Left ventricle myocardium superior (tissue), 1 donor: Measurements from ENCODE around the gene MKS1. TPM values are rescaled to one million over a fixed set of nuclear protein-coding genes. Genes with fewer than 3 reads are reported as not detected.

Experiments
- ATAC-seq: fragments of 200-7000 bp; cut with Tn5 transposase; one replicate; pipeline ENCODE4 v1.9.1; 2020; ENCODE audit warnings: mild to moderate bottlenecking, moderate library complexity
- DNase-seq: peaks from one replicate; pipeline ENCODE4 v3.0.0-alpha.2; 2020
- intact Hi-C: fragments of 100-400 bp; cut with micrococcal nuclease; formaldehyde crosslinking; loops from one replicate; pipeline ENCODE4 v1.11.0; 2022
- total RNA-seq: library from RNA; stranded (reverse); fragmentation: NEBNext Ultra II Directional; extraction: Animal tissue kit (Norgen Biotek cat#: 25700); gene quantifications from one replicate; pipeline ENCODE4 v1.2.1, GENCODE V29; 2021
- donor health status: DM: no; HTN: yes; CAD: no; lungs with severe emphysema.

Gene MKS1
- total RNA-seq, 1 donor from 2014 or later, result 10.1 TPM

DNA sequence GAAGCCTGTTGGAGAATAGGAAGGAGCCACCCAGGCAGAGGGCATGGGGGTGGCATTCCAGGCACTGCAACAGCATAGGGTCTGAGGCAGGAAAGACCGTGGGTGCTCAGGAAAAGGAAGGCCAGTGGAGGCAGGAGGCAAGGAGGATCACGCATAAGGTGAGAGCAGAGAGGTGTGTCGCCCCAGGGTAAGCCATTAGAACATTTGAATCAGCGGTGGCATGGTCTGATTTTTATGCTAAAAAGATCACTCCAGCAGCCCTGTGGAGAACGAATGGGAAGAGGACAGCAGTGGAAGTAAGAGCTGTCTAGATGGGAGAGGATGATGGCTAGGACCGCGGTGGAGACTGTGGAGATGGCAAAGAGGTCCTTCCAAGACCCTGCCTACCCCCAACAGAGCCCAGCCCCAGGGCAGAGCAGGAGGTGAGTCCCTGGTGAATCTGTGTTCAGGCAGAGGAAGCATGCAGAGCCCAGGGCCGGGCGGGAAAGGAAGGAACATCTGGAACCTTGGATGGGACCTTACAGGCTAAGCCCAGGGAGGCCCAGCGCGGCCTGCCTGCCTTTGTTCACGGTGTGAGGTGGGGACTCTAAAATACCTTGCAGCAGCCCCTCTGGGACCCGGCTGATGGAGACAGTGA, 27.2 kb upstream of the MKS1 start:
- ATAC-seq, result no peak
- no peak for DNase-seq
- intact Hi-C loops, result no loop called here

DNA sequence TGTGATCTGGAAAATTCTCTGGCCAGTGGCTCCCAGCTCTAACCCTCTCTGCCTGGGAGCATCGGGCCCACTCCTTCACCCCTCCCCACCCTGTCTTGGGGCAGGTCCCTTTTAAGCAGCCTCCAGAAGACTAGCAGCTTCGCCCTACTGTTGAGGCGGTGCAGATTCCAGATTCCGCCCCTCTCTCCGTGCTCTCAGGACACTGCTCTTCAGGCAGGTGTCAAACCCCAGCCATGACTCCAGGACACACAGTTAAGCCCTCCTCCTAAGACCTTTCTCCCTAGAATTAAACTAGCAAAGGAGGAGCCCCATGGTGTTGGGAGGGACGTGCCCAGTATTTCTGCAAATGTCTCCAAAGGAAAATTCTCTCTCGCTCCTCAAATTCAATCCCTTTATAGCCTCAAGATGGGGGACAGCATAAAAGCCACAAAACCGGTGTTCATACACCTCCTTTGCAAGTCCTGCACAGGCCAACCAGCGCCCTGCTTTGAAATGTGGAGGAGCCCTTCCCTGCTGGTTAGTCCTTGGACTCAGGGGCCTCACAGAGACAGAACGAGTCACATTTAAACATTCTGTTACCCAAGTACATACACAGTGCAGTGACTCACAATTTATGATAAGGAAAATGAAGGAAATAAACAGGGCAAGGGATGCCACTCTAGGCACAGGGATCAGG, 26.5 kb upstream of the MKS1 start:
- ATAC-seq, result no peak
- intact Hi-C loops, result no loop called here
- DNase-seq, result no peak

DNA sequence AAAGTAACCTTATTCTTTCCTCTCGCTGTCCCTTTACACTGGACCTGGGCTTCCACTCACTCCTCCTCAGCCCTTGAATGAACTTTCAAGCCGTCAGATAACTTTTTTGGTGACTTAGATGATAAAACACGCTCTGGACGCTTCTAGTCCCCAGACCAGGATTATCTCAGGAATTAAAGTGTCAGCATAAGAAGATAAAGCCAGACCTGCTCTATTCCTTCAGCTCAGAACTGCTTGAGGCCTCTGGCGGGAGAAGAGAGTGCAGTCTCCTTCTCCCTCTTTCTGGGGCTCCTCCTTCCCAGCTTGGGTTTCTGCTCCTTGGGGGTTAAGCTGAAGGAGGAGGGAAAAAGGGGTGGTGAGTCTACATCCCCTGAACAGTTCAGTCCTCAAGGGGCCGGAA, 25.9 kb upstream of the MKS1 start:
- ATAC-seq (no peak), DNase-seq (no peak)
- intact Hi-C loops, result no loop called here

GRCh38 chr17:58242171-58242784, 23.2 kb upstream of the MKS1 start:
- intact Hi-C loops, result no loop called here
- DNase-seq, result no peak
- ATAC-seq, result no peak

- intact Hi-C loops, result no loop called here
- DNase-seq (no peak), ATAC-seq (no peak)
Observed at GRCh38 chr17:58239987-58240386, 20.9 kb upstream of the MKS1 start.

DNA sequence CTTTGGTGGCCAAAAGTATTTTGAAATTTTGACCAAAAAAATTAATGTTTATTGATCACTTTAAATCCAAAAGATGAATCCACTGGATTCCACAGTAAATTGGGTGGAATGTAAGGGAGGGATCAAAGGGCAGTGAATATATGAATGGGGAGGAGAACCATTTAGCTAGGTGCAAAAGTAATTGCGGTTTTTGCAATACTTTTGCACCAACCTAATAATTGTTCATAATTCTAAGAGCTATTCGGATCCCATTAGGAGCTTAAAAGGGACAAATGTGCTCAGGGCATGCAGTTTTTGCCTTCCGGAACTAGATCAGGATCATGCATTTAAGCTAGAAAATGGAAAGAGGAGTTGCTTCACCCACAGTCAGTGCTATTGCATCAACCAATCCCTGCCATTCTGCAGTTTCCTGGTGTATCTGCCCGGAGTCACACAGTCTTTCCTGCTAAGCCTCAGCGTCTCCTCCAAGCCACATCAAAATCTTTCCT, 19.1 kb upstream of the MKS1 start, which contains the start of gene LPO:
TSS of gene LPO (plus strand) at position 438 of the 488 bp plus-strand sequence. CDS start 4,396 bp downstream, outside the sequence.
- no peak for DNase-seq
- intact Hi-C loops, result no loop called here
- no peak for ATAC-seq

DNA sequence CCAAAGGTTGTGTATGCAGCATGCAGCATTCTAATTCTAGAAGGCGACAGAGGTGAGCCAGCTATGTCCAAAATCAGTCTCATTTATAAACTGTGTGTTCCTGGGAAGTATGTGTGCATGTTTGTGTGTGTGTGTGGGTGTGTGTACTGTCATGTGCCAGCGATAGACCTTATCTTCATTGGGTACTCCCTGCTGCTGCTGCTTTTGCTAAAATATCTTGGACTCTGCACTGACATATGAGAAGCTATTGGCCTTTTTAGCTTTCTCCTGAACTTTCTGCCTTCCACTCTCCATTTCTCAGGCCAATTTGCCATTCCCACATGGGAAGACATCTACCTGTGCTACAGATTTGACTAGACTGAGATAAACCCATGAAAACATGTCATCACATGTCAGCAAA, 17.3 kb upstream of the MKS1 start:
- no peak for DNase-seq
- ATAC-seq, result no peak
- intact Hi-C loops, result no loop called here

DNA sequence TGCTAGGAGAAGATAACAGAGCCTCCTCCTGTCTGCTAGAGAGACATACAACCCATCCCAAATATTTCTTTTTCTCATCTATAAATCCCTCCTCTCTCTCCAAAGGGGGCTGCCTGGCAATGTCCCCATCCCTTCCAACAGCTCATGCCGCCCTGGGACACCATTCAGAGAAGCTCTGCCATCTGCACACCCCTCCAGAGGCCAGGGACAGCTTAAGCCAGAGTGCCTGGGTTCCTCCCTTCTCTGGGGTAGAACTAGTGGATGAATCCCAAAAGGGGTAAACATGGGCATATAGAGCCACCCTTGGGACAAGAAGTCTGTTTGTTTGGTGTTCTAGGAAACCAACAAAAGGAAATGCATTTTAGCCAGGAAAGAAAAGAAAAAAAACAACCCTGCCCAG, 16.8 kb upstream of the MKS1 start:
- no peak for ATAC-seq
- intact Hi-C loops, result no loop called here
- DNase-seq, result no peak

DNA sequence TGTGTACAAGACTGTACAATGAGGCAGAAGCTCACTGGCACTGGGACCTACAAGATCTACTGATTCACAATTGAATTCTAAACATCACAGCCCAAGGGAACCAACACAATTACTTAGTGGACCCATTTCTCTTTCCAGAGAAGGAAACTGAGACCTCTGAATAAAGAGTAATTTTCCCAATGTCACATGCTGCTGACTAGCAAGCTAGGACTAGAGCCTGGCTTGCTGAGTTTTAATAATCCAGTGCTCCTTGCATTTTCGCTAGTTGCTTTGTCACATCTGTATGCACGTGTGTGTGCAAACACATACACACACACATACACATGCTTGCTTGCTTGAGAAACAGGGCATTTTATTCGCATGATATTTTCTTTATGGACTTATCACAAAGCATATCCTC, 15.5 kb upstream of the MKS1 start:
- no peak for DNase-seq
- no peak for ATAC-seq
- intact Hi-C loops, result no loop called here

GRCh38 chr17:58233543-58233942, 14.5 kb upstream of the MKS1 start:
- intact Hi-C loops, result no loop called here
- ATAC-seq (no peak), DNase-seq (no peak)

DNA sequence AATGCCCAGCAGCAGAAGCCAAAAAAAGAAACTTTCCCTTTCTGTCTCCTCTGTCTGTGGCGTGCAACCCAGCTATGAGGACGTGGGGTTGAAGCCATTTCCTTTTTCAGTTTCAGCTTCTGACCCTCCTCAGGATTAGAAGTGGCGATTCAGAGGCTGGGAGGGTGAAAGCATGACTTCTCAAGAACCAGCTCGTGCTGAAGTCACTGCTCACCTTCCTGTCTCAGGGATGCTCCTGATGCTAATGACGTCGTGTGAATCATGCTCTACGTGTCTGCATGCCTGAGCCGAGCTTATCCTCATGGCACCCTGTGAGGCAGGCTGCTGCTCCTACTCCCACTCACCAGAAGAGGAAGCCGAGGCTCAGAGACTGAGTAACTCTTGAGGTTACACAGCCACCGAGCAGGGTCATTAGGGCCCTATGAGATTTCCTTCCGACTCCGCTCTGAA, 13.7 kb upstream of the MKS1 start:
- peak; percentile 47 for ATAC-seq
- intact Hi-C loops, result no loop called here
- no peak for DNase-seq

DNA sequence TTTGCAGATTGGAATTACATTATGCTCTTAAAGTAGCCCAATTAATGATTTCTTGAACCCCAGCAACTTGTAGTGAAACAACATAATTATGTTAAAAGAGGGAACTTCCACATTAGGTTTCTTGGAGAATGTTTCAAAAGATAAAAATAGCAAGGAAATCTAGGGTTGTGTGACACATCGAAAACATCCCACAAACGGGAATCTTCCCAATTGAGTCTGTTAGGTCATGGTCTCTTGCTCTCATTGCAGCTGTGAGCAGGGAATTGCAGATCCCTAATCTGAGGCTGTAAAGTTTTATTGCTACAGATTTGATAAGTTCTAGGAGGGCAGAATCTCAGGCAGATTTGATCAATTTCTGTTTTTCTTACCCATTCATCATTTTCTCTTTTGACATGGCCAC, 12.6 kb upstream of the MKS1 start:
- DNase-seq (no peak), ATAC-seq (no peak)
- intact Hi-C loops, result no loop called here

DNA sequence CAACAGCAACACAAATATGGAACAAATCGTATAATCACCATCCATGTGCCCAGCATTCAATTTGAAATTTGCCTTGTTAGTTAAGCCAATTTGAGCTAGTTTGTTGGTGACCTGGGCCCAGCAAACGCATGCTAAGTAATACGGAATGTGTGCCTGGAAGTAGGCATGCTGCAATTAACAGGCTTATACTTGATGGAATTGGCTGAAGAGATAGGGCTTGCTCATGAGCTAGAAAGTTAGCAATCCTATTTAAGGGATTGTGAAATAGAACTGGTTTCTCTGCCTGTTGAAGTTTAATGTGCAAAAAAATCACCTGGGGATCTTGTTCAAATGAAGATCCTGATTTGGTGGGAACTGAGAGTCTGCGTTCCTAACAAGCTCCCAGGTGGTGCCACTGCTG, 10.8 kb upstream of the MKS1 start:
- intact Hi-C loops, result no loop called here
- DNase-seq (no peak), ATAC-seq (no peak)

DNA sequence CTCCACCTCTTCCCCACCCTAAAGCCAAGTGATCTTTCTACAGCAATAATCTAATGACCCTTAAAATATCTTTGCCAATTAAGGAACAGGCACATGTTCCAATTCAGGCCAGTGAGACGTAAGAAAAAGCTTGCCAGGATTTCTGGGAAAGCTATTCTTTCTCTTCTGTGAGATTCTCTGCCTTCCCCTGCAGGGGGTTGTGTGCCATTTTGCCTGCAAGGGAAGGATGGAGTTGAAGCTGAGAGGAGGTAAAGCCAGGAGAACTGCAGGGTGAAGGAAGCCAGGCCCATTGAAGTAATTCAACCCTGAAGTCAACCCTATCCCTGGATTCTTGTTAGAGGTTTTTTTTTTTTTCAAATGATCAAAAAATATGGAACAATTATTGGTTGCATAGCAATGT, 10.3 kb upstream of the MKS1 start:
- intact Hi-C loops, result no loop called here
- DNase-seq, result no peak
- ATAC-seq, result no peak

GRCh38 chr17:58228679-58229078, 9.6 kb upstream of the MKS1 start:
- no peak for ATAC-seq
- intact Hi-C loops, result no loop called here
- no peak for DNase-seq

DNA sequence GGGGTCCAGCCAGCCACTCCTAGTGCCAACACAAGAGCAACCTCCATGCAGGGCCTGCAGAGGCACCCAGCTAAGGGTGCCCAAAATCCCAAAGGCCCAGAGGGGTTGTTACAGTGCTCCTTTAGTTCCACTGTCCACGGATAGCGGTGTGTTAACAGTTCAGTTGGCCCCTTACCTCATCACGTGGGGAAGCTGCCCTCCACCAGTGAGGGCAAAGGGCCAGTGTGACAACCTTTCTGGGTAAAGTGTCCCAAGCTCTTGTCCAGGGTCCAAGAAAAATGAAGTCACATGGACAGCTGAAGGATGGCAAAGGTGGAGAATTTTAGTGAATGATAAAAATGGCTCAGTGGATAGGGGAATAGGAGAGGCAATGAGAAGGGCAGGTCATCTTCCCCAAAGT, 8.7 kb upstream of the MKS1 start:
- ATAC-seq, result no peak
- intact Hi-C loops, result no loop called here

GRCh38 chr17:58224315-58224714, 5.3 kb upstream of the MKS1 start:
- DNase-seq (no peak), ATAC-seq (no peak)
- intact Hi-C loops, result no loop called here

More for the DNA sequence above, 8.7 kb upstream of the MKS1 start:
- no peak for DNase-seq

DNA sequence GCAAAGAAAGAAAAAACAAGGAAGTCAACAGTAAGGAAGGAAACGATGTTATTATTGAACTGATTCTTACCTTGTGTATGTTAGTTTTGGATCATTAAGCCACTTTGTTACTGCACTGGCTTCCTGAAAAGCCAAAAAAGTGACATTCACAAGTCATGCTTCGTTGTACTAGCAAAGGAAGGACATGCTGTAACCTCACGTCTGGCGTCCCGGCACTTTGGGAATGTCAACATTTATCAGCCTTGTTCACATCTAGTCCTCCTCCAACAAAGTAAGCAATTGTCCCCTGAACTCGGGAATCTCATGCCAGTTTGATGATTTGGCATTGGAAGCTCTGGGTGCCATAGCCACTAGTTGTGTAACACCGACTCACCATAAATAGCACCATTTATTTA, 731 bp upstream of the MKS1 start:
- no peak for DNase-seq
- intact Hi-C loops, result no loop called here
- ATAC-seq, result no peak

- ATAC-seq (no peak), DNase-seq (no peak)
- intact Hi-C loops, result no loop called here
Observed at GRCh38 chr17:58217766-58218165, 1.3 kb downstream of the MKS1 start.

GRCh38 chr17:58215685-58216084, 3.4 kb downstream of the MKS1 start:
- no peak for ATAC-seq
- intact Hi-C loops, result no loop called here
- no peak for DNase-seq

GRCh38 chr17:58210922-58211321, 8.1 kb downstream of the MKS1 start:
- no peak for ATAC-seq
- intact Hi-C loops, result no loop called here
- DNase-seq, result no peak
